ENCODE measurements around the gene NES.
A peak's percentile ranks its signal among the peaks of the same experiment; 100 is the strongest.

Gene NES

DNA sequence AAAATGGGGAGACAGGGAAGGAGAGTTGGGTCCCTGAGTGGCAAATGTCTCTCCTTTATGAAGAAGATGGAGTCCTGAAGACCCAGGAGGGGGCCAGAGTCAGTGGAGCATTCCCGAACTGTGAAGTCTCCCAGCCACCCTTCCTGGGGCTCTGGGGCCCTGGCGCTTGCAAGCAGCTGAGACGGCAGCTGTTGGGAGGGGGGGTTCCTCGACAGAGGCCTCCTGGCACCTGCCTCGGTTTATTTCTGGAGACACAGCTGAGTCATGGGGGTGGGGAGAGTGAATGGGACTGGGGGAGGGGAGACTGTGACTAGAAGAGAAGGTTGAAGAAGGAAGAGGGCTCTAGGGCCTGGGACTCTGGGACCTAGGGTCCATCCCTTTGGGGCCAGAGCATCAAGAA is 14.0 kb downstream of the NES start:
- DNase-seq (ENCODE audit: low read depth) = no peak

DNA sequence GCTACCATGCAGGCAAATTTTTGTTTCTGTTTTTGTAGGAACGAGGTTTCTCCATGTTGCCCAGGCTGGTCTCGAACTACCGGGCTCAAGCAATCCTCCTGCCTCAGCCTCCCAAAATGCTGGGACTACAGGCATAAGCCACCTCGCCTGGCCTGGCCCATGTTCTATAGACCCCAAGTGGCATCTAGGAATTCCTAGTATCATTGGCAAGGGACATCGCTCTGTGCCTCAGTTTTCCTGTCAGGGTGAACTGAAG is 14.5 kb downstream of the NES start:
- DNase-seq (ENCODE audit: low read depth) = no peak

DNA sequence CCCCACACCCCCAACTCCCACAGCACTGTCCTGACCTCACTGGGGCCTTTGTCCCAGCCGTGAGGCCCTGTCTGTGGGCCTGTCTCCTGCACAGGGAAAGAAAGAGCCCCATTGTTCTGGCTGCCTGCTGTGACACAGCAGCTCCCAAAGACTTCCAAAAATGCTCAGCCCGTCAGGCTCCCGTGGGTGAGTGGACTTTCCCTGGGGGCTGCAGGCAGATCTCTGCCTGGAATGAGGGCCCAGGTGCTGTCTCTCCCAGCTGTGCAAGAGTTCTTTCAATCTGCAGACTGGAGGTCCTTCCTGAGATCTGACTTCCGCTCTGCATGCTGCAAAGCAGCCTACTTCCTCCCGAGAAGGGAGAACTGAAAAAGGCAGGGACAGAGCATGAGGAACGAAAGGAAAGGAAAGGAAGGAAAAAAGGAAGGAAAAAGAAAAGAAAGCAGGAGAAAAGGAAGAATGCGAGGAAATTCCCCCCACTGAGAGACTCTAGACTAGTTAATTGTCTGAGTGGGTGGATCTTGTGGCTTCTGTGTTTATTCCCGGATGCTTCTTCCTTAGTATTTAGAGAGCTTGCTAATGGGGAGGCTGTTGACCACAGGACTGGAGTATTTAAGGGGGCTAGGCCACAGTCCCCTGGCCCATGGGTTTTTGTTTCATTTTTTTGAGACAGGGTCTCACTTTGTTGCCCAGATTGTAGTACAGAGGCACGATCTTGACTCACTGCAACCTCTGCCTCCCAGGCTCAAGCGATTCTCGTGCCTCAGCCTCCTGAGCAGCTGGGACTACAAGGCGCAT is 15.0 kb downstream of the NES start:
- no peak for DNase-seq (ENCODE audit: low read depth)

DNA sequence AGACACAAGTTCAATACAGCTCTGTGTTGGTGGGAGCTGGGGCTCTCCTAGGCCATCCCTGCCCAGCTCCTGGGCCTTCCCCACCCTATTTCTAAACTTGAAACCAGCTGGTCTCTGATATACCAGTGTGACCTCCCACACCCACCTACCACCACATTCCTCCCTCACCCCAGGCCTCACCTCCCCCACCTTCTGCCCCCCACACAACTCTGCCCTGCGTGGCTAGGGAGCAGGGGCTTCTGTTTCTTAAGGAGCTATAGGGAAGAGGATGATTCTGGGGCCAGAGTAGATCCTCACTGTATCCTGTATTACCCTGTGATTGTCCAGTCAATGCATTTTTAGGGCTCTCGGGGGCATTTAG is 16.5 kb downstream of the NES start:
- DNase-seq (ENCODE audit: low read depth) = no peak

DNA sequence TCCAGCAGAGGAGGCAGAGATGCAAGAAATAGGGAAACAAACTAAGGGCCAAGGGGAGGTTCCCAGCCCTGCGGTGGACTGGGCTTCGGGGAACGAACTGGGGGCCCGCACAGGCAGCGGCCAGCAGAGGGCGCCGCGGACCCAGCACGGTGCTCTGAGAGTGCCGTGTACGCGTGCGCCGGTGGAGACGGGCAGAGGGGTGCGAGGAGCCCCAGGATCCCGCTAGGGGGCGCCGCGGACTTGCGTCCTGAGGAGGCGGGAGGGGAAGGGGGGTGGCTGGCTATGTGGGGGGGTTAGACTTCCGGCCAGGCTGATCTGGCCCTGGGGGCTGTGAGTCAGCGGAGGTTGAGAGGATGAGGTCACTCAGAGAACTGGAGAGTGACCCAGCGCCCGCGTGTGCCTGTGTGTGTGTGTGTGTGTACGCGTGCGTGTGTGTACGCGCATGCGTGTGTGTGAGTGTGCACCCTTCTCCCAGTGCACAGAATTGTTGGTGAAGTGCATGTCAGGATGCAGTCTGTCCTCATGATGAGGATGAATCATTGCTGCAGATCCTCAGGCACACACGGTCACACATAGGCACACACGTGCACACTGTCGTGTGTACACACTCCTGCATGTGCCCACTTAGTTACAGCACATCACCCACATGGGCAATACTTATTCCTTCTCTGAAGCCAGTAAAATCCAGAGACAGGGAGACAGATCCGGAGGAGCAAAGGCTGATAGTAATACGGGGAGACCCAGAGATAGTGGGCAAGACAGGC is 17.0 kb downstream of the NES start:
- peak; percentile 83 for DNase-seq (ENCODE audit: low read depth)

DNA sequence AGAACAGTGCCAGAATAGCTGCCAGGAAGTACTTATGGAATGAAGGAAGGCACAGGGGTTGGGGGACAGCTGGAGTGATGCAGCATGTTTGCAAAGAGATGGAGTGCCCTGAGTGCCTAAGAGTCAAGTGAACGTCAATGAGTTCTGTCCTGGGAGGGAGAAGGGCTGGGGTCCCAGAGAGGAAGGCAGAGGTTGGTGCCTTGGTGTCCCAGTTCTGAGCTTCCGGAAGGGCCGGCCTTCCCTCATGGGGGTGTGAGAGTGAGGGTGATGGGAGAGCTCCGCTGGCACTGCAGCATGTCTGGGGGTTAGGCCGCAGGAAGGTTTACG is 17.6 kb downstream of the NES start:
- DNase-seq (ENCODE audit: low read depth) = no peak

DNA sequence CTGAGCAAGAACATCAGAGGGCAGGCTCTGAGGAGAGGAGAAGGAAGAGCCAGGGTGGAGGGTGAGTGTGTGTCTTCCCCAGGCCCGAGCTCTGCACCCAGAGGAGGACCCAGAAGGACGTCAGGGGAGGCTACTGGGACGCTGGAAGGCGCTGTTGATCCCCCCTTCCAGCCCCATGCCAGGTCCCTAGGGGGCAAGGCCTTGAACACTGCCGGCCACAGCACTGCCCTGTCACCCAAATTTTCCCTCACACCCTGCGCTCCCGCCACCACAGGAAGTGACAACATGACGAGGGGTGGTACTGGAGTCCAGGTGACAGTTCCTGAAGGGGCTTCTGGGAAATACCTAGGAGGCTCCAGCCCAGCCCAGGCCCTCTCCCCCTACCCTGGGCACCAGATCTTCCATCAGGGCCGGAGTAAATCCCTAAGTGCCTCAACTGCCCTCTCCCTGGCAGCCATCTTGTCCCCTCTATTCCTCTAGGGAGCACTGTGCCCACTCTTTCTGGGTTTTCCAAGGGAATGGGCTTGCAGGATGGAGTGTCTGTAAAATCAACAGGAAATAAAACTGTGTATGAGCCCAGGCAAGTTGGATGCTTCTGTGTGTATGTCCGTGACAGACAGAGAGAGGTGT is 18.1 kb downstream of the NES start:
- DNase-seq (ENCODE audit: low read depth) = no peak

DNA sequence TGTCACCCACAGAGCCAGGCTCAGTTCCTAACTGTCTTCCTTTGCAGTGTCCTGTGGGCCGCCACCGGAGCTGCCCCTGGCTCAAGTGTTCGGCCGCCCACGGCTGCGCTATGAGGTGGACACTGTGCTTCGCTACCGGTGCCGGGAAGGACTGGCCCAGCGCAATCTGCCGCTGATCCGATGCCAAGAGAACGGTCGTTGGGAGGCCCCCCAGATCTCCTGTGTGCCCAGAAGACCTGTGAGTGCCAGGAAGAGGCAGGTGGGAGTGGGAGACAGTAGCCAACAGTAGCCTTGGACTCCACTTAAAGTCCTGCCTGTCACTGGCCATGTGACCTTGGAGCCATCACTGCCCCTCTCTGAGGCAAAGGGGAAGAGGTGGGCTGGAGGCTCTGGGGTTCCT is 18.7 kb downstream of the NES start:
- DNase-seq (ENCODE audit: low read depth) = no peak

DNA sequence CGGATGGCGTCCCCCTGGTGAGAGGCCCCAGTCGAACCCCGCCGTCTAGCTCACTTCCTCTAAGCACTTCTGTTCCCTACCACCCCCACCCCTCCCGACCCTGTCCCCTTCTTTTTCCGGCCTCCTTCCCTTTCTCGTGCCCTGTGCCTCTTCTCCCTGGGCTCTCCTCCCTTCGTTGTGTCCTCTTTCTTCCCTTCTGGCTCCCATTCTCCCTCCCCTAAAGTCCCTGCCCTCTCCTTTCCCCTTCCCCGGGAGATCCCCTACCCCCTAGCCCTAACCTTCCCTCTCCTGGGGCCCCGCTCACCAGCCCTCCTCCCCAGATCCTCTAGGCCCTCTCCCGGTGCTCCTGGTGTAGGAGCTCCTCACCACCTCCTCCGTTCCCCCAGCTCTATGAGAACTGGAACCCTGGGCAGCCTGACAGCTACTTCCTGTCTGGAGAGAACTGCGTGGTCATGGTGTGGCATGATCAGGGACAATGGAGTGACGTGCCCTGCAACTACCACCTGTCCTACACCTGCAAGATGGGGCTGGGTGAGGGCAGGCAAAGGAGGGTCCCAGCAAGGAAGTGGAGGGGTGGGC is 19.4 kb downstream of the NES start:
- no peak for DNase-seq (ENCODE audit: low read depth)

DNA sequence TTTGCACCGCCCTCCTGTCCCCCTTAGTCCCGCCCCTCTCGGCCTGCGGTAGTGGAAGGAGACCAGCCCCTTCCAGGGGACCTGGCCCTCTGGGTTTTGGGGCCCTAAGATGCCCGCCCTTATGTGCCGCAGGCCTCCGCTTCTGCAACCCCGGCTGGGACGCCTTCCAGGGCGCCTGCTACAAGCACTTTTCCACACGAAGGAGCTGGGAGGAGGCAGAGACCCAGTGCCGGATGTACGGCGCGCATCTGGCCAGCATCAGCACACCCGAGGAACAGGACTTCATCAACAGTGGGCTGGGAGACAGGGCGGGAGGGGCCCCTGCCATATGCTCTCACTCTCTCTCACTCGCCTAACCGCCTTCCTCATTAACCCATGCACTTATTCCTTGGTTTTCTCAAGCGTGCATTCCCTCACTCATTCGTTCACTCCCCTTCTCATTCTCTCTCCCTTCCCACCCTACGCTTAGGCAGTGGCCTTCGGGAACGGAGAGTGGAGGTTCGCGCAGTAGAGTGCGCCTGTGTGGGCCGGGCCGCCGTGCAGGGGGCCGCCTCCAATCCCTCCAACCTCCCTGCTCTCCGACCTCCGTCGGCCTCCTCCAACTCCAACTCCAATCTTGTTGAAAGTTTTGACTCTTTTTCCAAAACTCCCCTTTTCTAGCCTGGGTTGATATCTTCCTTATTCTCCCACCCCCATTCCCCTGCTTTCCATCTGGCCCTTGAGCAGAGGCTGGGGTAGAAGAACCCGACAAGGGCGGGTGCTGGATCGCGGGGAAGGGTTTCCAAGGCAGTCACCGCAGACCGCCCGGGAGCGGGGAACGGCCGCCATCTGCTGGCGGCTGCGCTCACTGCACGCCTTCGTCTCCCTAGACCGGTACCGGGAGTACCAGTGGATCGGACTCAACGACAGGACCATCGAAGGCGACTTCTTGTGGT is 20.1 kb downstream of the NES start:
- DNase-seq (ENCODE audit: low read depth) = peak; percentile 61

DNA sequence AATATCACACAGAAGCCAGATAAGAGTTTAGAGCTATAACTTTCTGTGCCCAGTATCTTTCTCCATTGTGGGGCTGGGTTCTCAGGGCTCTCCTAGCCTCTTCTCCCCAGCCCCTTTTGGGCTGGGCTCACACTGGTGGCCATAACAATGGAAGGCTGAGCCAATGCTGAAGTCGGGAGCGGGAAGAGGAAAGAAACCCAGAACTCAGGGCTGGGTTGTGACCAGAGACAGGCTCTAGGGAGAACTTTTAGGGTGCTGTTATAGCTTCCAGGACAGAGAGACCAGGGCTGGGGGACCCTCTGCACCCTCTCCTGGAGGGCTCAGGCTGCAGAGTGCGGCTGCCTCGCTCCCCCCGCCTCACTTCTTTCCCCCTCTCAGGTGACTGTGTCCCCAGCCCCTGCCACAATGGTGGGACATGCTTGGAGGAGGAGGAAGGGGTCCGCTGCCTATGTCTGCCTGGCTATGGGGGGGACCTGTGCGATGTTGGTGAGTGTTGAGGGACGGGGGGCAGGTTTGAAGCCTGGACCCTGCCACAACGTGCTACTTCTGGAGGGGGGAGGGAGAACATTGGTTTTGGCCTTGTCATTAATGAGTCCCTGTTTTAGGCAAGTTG is 21.2 kb downstream of the NES start:
- no peak for DNase-seq (ENCODE audit: low read depth)

DNA sequence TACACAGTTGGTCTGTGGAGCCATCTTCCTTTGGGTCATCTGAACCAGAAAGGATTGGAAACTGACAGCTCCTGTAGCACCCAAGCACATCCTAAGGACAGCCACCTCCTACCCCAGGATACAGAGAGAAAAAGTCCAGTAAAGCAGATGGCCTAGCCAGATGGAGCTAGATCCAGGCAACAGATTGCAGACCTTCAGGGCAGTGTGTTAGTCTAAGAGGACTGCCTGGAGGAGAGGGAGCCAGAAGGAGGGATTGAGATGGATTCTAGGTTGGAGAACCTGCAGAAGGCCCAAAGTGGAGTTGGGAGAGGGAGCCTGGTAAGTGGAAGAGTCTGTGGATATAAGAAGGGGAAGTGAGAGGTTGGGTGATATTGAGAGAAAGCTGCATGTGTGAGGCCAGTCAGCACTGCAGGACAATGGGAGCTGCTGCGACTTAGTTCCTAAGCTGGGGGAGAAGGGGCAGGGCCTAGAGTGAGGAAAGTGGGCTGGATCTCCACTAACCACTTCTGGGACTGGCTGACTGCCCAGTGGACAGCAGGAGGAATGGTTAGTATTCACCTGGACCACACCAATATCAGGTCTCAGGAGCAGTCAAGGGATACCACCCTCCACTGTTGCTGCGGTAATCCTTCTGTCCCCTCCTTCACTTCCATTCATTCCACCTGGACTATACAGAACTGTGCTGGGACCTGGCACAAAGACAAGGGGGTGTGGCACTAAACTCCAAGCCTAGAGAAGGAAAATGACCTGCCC is 21.9 kb downstream of the NES start:
- no peak for DNase-seq (ENCODE audit: low read depth)

DNA sequence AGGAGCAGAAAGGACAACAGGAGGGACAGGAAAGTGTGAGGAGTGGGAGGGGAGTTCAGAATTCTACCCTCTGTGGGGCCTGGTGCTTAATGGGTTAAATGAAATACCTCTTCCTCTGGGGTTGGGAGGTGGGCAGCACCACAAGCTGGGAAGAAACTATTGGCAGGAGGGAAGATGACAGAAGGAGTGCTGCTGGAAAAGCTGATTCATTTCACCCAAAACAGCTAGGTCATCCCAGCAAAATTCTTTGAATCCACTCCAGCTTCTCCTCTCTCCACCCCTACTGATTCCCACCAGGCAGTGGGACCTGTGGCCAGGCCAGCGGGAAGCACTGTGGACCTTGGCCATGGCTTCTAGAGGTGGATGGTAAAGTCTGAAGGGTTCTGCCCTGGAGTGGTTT is 22.5 kb downstream of the NES start:
- DNase-seq (ENCODE audit: low read depth) = no peak

DNA sequence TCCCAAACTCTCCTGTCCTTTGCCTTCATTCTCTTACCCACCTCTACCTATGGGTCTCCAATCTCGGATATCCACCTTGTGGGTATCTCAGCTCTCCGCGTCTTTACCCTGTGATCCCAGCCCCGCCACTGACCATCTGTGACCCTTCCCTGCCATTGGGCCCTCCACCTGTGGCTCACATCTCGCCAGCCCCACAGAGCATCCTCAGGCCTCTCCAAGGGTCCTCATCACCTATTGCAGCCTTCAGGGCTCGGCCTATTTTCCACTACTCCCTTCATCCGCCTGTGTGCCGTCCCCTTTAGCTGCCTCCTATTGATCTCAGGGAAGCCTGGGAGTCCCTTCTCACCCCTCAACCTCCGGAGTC is 24.2 kb downstream of the NES start:
- no peak for DNase-seq (ENCODE audit: low read depth)

DNA sequence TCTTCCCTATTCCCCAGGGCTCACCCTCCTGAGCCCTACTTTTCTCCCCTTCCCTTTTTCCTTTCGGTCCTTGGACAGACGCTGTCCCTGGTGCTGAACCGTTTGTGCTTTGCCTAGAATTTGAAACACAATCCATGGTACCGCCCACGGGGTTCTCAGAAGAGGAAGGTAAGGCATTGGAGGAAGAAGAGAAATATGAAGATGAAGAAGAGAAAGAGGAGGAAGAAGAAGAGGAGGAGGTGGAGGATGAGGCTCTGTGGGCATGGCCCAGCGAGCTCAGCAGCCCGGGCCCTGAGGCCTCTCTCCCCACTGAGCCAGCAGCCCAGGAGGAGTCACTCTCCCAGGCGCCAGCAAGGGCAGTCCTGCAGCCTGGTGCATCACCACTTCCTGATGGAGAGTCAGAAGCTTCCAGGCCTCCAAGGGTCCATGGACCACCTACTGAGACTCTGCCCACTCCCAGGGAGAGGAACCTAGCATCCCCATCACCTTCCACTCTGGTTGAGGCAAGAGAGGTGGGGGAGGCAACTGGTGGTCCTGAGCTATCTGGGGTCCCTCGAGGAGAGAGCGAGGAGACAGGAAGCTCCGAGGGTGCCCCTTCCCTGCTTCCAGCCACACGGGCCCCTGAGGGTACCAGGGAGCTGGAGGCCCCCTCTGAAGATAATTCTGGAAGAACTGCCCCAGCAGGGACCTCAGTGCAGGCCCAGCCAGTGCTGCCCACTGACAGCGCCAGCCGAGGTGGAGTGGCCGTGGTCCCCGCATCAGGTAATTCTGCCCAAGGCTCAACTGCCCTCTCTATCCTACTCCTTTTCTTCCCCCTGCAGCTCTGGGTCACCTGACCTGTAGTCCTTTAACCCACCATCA is 24.8 kb downstream of the NES start:
- no peak for DNase-seq (ENCODE audit: low read depth)

DNA sequence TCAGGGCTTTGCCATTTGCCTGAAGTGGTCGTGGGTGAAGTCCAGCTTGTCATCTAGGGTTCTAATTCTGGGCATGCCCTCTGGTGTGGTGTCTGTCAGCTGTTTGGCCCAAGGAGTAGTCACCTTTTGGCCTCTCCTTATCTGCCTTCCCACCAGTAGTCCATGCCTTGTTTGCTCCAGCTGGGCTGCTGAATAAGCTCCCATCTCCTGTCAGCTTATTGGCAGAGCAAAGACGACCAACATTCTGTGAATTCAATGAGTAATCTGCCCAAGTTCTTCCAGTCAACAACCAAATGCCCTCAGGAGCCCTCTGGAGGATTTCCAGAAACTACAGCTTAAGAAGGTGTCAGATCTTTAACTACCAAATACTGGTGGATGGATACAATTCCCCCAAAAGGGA is 28.3 kb downstream of the NES start:
- DNase-seq (ENCODE audit: low read depth) = no peak

DNA sequence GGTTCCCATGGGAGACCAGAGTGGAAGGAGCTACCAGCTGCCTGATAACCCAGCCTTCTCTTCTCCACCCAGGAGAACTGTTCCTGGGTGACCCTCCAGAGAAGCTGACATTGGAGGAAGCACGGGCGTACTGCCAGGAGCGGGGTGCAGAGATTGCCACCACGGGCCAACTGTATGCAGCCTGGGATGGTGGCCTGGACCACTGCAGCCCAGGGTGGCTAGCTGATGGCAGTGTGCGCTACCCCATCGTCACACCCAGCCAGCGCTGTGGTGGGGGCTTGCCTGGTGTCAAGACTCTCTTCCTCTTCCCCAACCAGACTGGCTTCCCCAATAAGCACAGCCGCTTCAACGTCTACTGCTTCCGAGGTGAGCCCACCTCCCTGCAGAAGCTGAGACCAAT is 28.7 kb downstream of the NES start:
- no peak for DNase-seq (ENCODE audit: low read depth)

DNA sequence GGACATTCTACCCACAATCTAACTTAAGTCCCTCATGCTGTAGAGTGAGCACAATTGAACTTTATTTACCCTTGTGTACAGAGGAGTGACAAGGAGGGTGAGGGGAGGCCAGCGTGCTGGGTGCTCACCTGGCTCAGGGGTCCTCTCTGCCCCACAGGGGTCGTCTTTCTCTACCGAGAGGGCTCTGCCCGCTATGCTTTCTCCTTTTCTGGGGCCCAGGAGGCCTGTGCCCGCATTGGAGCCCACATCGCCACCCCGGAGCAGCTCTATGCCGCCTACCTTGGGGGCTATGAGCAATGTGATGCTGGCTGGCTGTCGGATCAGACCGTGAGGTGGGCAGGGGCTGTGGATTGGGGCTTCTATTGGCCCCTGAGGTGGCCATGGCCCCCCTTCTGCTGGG is 29.9 kb downstream of the NES start:
- DNase-seq (ENCODE audit: low read depth) = no peak

DNA sequence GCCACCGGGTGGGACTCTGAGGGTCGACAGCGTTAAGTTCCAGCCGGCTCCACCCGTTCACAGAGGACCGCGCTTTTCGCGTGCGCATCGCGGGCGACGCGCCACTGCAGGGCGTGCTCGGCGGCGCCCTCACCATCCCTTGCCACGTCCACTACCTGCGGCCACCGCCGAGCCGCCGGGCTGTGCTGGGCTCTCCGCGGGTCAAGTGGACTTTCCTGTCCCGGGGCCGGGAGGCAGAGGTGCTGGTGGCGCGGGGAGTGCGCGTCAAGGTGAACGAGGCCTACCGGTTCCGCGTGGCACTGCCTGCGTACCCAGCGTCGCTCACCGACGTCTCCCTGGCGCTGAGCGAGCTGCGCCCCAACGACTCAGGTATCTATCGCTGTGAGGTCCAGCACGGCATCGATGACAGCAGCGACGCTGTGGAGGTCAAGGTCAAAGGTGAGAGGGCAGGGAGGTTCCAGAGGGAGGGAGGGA is 30.4 kb downstream of the NES start:
- DNase-seq (ENCODE audit: low read depth) = no peak

DNA sequence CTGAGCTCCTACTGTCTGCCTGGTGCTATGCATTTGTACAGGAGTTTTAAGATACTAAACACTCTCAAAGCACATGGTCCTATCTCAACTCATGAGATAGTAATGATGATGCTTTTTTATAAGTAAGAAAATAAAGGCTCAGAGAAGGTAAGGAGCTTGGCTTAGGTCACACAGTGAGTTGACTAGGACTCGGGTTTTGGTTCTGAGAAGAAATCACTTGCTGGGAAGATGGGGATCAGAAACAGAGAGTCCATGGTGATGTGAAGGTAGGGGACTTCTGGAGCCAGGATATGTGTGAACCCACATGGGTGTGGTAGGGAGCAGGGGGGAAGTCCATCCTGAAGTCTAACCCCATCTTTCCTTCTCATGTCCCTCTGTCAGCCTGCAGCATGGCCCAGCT is 31.5 kb downstream of the NES start:
- DNase-seq (ENCODE audit: low read depth) = no peak
